PC-3 (cell line): ENCODE results near the gene AFF3. TPM values are rescaled to one million over a fixed set of nuclear protein-coding genes. Genes with fewer than 3 reads are reported as not detected.

Experiments
- ATAC-seq: fragments of 200-7000 bp; cut with Tn5 transposase; 2 replicates; pipeline ENCODE4 v1.9.1; 2020; ENCODE audit warnings: mild to moderate bottlenecking, moderate library complexity
- BruUV-seq: library from RNA; stranded (reverse); fragments of 400-500 nt; replicated peaks from 2 replicates; lab custom pipeline; 2021; lab: Mats Ljungman, UMichigan
- CTCF ChIA-PET: fragments of 300-600 bp; sonication (Branson Sonifier 250); formaldehyde crosslinking; loops from one replicate; lab custom pipeline; 2022; ENCODE audit warnings: antibody characterized with exemption; lab: Charles Lee
- POLR2A ChIA-PET: fragments of 300-600 bp; sonication (Branson Sonifier 250); formaldehyde crosslinking; loops from one replicate; lab custom pipeline; 2022; ENCODE audit warnings: antibody characterized with exemption; ENCODE audit not compliant: unreplicated experiment; lab: Charles Lee
- DNase-seq: peaks from one replicate; pipeline ENCODE4 v3.0.0-alpha.2; 2015
- H2AFZ ChIP-seq: fragments of 300-600 bp; sonication (generic); 2 replicates; pipeline ENCODE4 v1.6.0; 2016; ENCODE audit warnings: antibody characterized with exemption, low read length
- H3F3A ChIP-seq: fragments of 300-600 bp; sonication (generic); one replicate; pipeline ENCODE4 v1.6.0; 2017; ENCODE audit warnings: antibody characterized with exemption, low read length, control low read depth, mild to moderate bottlenecking; ENCODE audit not compliant: unreplicated experiment
- H3K27ac ChIP-seq: fragments of 300-600 bp; sonication (generic); 2 replicates; pipeline ENCODE4 v1.5.1; 2016; ENCODE audit warnings: mild to moderate bottlenecking, low read length
- H3K27me3 ChIP-seq: fragments of 300-600 bp; sonication (generic); 2 replicates; pipeline ENCODE4 v1.6.1; 2016; ENCODE audit warnings: low read length, mixed read lengths
- H3K36me3 ChIP-seq: fragments of 300-600 bp; sonication (generic); 2 replicates; pipeline ENCODE4 v1.6.1; 2016; ENCODE audit warnings: low read depth, mixed run types, low read length, mixed read lengths
- H3K4me1 ChIP-seq: fragments of 300-600 bp; sonication (generic); 2 replicates; pipeline ENCODE4 v1.5.1; 2016; ENCODE audit warnings: low read length; ENCODE audit not compliant: insufficient read depth
- H3K4me2 ChIP-seq: fragments of 300-600 bp; sonication (generic); 2 replicates; pipeline ENCODE4 v1.6.0; 2016; ENCODE audit warnings: low read length
- H3K4me3 ChIP-seq: fragments of 300-600 bp; sonication (generic); 2 replicates; pipeline ENCODE4 v1.5.1; 2016; ENCODE audit warnings: mild to moderate bottlenecking, low read length, mixed read lengths
- H3K79me2 ChIP-seq: fragments of 300-600 bp; sonication (generic); 2 replicates; pipeline ENCODE4 v1.6.1; 2017; ENCODE audit warnings: low read length, mixed read lengths
- H3K9ac ChIP-seq: fragments of 300-600 bp; sonication (generic); 2 replicates; pipeline ENCODE4 v1.6.0; 2016; ENCODE audit warnings: mild to moderate bottlenecking, low read length
- H3K9me2 ChIP-seq: fragments of 300-600 bp; sonication (generic); replicated peaks from 2 replicates; pipeline ENCODE4 v1.6.1; 2016; ENCODE audit warnings: mixed run types, low read length, mixed read lengths
- H3K9me3 ChIP-seq: fragments of 300-600 bp; sonication (generic); 2 replicates; pipeline ENCODE4 v1.6.1; 2016; ENCODE audit warnings: low read length, mixed read lengths
- H4K20me1 ChIP-seq: fragments of 300-600 bp; sonication (generic); 2 replicates; pipeline ENCODE4 v1.6.1; 2016; ENCODE audit warnings: low read length, mixed read lengths
- CTCF ChIP-seq: fragments of 300-600 bp; sonication (generic); conservative IDR thresholded peaks from 2 replicates; pipeline ENCODE4 v1.5.1; 2017; ENCODE audit warnings: antibody characterized with exemption, low read depth, mild to moderate bottlenecking, low read length
- EZH2 ChIP-seq: fragments of 300-600 bp; sonication (generic); IDR thresholded peaks from one replicate; pipeline ENCODE4 v1.6.1; 2017; ENCODE audit warnings: antibody characterized with exemption, mild to moderate bottlenecking, low read length; ENCODE audit not compliant: unreplicated experiment
- EZH2phosphoT487 ChIP-seq: fragments of 300-600 bp; sonication (generic); IDR thresholded peaks from 2 replicates; pipeline ENCODE4 v1.6.1; 2018; ENCODE audit warnings: mild to moderate bottlenecking, antibody characterized with exemption, low read length, borderline replicate concordance
- intact Hi-C: fragments of 100-400 bp; cut with micrococcal nuclease; formaldehyde crosslinking; loops from 2 replicates; pipeline ENCODE4 v1.9.0; 2023
- total RNA-seq: library from RNA; depleted of rRNA; stranded (reverse); fragments of >200 nt; gene quantifications from 2 replicates; pipeline ENCODE4 v1.2.3, GENCODE V29; 2014

Gene AFF3
- total RNA-seq, 1 experiment from 2014 or later: 0.04 TPM

GRCh38 chr2:99552529-99552928 is 589.9 kb downstream of the AFF3 start:
- CTCF ChIA-PET: no interaction called here

DNA sequence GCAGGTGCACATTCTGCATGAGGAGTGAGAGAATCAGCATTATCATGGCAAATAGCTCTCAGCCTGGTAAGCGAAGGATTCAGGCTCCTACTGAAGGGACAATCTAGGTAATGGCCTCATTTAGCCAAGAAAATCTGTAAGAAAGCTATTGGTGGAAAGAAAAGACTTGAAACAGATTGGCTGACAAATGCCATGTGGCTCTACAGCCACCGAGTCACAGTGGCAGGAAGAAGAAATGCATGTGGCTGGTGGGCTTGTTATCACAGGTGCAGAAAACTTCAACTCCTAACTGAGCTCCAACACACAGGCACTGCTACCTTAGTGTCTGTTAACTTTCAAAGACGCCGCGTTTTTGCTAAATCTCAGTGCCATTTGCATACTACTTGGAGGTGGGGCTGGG is 592.0 kb downstream of the AFF3 start:
- no peaks in the 10 kb centered on the region for H4K20me1 ChIP-seq
- H3K4me2 ChIP-seq: no peak overlapping the region
- H3K9me2 ChIP-seq: no peaks in the 10 kb centered on the region
- BruUV-seq: no TSS peak
- H3K9me3 ChIP-seq: no peaks in the 10 kb centered on the region
- H3K27ac ChIP-seq: no peak overlapping the region
- CTCF ChIA-PET: no interaction called here
- POLR2A ChIA-PET: no interaction called here
- H3K4me1 ChIP-seq: no peaks in the 10 kb centered on the region
- intact Hi-C loops: no loop called here
- H3K27me3 ChIP-seq: peaks cover 7% of the 10 kb centered on the region
- H3K79me2 ChIP-seq: no peaks in the 10 kb centered on the region
- ATAC-seq (no peak), DNase-seq (no peak)
- H3F3A ChIP-seq: no peaks in the 10 kb centered on the region
- no peak overlapping the region for H2AFZ ChIP-seq
- H3K9ac ChIP-seq: no peak overlapping the region
- no peak overlapping the region for H3K4me3 ChIP-seq
- H3K36me3 ChIP-seq: no peaks in the 10 kb centered on the region
- TF ChIP-seq EZH2: no peak
- TF ChIP-seq EZH2phosphoT487: no peak
- no peak for TF ChIP-seq CTCF

More at GRCh38 chr2:99552529-99552928, 589.9 kb downstream of the AFF3 start:
- POLR2A ChIA-PET: no interaction called here
- Histone ChIP-seq H3K79me2 (no peaks in the 10 kb centered on the region), H2AFZ (no peak overlapping the region), H3K4me2 (no peak overlapping the region), H3K9me3 (no peaks in the 10 kb centered on the region), H3K9ac (no peak overlapping the region), H3K36me3 (no peaks in the 10 kb centered on the region), H3K27ac (no peak overlapping the region), H4K20me1 (no peaks in the 10 kb centered on the region), H3K27me3 (no peaks in the 10 kb centered on the region), H3K9me2 (no peaks in the 10 kb centered on the region), H3K4me1 (no peaks in the 10 kb centered on the region), H3K4me3 (no peak overlapping the region), H3F3A (no peaks in the 10 kb centered on the region)
- BruUV-seq: no TSS peak
- intact Hi-C loops: no loop called here
- ATAC-seq (no peak), DNase-seq (no peak)
- TF ChIP-seq CTCF (no peak), EZH2phosphoT487 (no peak), EZH2 (no peak)

DNA sequence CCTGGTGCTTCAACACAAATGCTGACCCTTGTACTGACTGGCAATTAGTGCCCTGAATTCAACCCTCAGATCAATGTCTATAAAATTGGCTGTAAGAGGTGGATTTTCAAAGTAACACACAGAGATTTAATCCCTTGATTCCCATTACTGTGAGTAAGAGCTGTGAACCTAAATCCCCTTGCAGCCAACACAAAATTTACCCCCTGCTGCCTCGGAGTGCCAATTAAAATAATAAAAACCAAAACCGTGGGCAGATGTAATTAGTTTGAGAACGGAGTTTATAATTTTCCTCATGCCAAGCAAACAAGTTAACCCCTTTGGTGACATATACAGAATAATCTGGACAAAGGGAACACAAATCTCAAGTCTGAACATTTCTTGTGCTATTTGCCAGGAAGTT is 596.8 kb downstream of the AFF3 start:
- no peak for DNase-seq
- ATAC-seq: no peak
- H4K20me1 ChIP-seq: no peaks in the 10 kb centered on the region
- ChIA-PET POLR2A (no interaction called here), CTCF (no interaction called here)
- BruUV-seq: no TSS peak
- intact Hi-C loops: no loop called here
- H3K9ac ChIP-seq: no peak overlapping the region
- no peak overlapping the region for H2AFZ ChIP-seq
- no peaks in the 10 kb centered on the region for H3K9me2 ChIP-seq
- no peak overlapping the region for H3K4me3 ChIP-seq
- H3K9me3 ChIP-seq: no peaks in the 10 kb centered on the region
- H3K27me3 ChIP-seq: peaks cover 29% of the 10 kb centered on the region
- no peaks in the 10 kb centered on the region for H3K79me2 ChIP-seq
- no peaks in the 10 kb centered on the region for H3F3A ChIP-seq
- no peaks in the 10 kb centered on the region for H3K36me3 ChIP-seq
- TF ChIP-seq EZH2 (no peak), EZH2phosphoT487 (no peak), CTCF (no peak)
- H3K4me1 ChIP-seq: no peaks in the 10 kb centered on the region
- no peak overlapping the region for H3K4me2 ChIP-seq
- no peak overlapping the region for H3K27ac ChIP-seq
